HG03108 (cell line): ENCODE data around the gene HMOX2.
A peak's percentile ranks its signal among the peaks of the same experiment; 100 is the strongest.

Experiments used
- ATAC-seq: cut with Tn5 transposase; IDR thresholded peaks from one replicate; pipeline ENCODE4 v1.9.1; 2021; ENCODE audit warnings: moderate library complexity; ENCODE audit not compliant: unreplicated experiment

HMOX2 gene

DNA sequence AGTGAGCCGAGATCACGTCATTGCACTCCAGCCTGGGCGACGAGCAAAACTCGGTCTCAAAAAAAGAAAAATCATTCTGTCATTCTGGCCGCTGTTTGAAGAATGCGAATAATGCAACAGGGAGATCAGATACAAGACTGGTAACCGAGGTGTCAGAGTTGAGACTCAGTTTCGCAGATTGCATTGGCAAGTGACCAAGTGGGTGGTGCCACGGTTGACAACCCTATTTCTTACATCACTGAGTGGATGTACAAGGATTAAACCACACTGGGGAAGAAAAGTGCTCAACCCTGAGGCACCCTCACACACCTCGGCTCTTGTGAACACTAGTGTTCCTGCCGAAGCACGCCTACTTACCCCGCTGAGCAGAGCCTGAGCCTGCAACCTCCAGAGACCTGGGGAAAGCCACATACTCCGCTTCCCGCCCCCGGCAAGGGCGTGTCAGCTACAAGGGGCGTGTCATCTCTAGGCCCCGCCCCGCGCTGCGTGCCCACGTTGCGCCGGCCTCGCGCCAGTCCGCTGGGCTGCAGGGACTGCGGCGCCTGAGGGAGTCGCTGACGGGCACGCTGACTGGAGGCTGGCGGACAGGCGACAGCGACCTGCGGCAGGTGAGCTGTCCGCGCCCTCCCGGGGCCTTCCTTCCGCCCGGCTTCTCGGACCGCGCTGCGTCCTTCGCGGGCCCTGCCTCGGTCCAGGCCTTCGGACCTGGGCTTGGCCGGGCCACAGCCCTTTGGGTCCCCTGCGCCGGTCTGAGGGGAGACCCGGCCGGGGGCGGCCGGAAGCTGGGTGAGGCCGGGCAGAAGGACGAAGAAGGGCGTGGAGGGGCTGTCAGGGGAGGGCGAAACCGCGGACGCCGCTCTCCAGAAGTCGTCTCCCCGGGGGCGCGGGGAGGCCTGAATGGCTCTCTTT is at the start of gene HMOX2:
TSS of gene HMOX2 (plus strand) at position 519 of the 909 bp plus-strand sequence. CDS start 29,127 bp downstream, outside the sequence.
- ATAC-seq, result peak; percentile 92

GRCh38 chr16:4426722-4427372 is 49.4 kb upstream of the HMOX2 start:
- ATAC-seq, result no peak

DNA sequence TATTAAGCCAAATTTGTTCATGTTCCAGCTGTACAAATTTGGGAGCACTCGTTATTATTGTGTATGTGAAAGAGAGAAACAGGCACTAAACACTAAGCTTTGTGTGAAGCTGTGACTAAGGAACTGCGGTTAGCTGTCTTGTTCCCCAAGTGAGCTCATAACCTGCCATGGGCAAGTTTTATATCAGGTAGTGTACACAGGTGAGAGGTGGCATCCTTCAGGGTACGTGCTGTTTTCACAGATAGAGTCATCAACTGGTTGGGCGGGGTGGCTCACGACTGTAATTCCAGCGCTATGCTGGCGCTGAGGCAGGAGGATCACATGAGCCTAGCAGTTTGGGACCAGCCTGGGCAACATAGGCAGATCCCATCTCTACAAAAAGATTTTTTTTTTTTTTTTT is 47.7 kb upstream of the HMOX2 start:
- no peak for ATAC-seq

DNA sequence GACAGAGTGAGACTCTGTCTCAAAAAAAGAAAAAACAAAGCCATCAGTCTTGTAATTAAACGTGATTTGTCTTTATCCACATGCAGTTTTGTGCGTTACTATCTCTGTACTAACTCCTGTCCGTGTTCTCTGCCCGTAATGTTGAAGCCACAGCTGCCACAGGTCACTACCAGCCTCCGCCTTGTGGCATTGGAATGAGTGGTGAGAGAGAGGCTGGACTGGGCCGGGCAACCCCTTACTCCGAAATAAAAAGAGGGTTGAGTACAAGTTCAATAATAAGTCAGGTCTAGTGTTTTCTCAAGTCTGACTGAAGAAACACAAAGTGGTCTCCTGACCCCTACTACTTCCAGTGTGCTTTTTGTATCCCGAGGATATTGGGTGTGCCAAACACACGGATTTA is 45.2 kb upstream of the HMOX2 start:
- ATAC-seq, result no peak

DNA sequence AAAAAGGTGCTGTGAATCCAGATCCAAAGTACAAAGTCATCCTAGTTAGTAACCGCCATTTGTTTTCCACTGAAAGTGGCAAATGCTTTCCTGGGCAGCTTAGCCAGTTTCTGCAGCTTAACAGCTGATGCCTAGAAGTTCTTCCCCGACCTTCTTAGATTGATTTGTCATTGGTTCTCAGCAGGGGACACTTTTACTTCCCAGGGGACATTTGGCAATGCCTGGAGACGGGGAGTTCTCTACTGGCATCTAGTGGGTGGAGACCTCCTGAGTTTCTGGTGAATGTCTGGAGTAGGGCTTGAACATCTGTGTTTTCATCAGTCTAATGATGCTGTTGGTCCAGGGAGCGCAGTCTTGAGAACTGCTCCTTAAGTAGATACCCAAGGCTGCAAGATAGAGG is 43.0 kb upstream of the HMOX2 start:
- no peak for ATAC-seq

GRCh38 chr16:4433914-4434787 is 42.0 kb upstream of the HMOX2 start:
- ATAC-seq, result no peak

- ATAC-seq, result no peak
Measured at GRCh38 chr16:4435337-4436067, 40.7 kb upstream of the HMOX2 start.

- ATAC-seq, result no peak
Measured at GRCh38 chr16:4437366-4437765, 38.8 kb upstream of the HMOX2 start.

GRCh38 chr16:4442371-4442770 is 33.8 kb upstream of the HMOX2 start:
- ATAC-seq, result no peak

- ATAC-seq, result no peak
Measured at GRCh38 chr16:4443271-4443670, 32.9 kb upstream of the HMOX2 start.

DNA sequence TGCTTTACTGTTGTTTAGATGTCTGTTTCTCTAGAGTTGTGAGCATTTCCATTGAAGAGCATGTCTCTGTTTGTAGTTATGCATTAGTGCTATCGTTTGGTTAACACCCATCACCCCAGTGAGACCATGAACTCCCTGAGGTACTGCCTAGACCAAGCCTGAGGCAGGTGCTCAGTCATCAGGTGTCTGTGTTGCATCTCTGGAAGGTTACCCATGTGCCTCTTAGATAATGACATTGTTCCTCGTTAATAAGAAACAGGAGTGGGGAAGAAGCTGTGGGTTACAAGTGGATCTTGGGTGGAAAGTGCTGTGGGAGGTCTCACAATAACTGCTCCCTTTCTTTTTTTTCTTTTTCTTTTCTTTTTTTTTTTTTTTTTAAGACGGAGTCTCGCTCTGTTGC is 32.2 kb upstream of the HMOX2 start:
- ATAC-seq, result no peak

DNA sequence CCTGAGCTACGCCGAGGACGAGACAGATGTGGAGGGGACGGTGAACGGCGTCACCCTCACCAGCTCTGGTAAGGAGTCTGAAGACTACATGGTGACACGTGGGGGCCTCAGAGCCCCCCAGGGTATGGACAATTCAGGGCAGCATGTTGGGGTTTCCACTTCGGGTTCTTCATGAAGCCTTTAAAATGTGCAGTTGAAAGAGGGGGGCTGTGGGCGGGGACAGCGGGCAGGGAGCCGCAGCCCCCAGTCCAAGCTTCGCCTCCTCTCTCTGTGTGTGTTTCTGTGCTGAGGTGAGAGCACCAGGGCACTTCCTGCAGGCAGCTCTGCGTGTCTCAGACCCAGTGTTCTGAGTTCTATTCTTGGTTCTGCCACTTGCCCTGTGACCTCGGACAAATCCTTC is 25.8 kb upstream of the HMOX2 start:
- no peak for ATAC-seq

DNA sequence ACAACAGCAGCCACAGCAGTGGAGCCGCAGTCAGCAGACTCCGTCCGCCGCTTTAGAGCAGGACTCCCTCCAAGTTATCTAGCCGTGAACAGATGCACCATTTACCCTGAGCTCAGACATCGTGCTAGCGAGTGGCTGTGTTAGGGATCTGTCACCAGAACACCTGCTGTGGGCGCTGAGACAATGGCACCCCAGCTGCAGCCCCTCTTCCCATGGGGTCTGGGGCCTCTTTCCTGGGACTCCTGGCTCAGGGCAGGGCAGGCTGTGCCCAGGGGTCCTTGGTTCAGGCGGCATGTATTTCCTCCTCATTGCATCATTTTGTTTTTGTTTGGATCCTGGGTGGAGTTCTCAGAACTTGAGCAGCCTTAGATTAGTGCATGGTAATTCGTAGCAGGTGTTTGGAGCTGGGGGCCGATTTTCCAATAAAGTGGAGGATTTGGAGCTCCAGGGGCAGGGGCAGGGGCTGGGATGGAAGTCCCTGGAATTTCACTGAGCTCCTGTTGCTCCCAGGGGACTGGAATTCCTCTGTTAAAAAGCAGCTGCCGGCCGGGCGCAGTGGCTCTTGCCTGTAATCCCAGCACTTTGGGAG is 25.2 kb upstream of the HMOX2 start:
- ATAC-seq, result no peak

GRCh38 chr16:4452674-4453073 is 23.5 kb upstream of the HMOX2 start:
- no peak for ATAC-seq

- ATAC-seq, result no peak
Measured at GRCh38 chr16:4454623-4455022, 21.6 kb upstream of the HMOX2 start.

DNA sequence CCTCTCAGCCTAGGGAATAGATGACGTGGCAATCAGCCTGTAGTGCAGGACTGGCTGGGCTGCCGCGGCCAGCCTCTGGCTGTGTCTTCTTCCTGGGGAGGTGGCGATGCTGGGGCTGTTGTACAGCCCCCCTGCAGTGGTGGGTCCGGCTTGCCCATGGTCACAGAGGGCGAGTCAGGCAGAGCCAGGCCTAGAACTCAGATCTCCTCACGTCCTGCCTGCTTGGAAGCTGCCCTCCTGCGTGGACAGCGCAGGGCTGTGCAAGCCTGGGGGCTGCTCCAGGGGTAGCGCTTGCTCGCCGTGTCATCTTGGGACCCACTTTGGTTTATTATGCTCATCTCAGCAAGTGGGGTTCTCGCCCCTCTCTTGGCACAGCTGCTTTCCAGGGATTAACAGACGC is 21.1 kb upstream of the HMOX2 start:
- ATAC-seq, result no peak

GRCh38 chr16:4455951-4456350 is 20.2 kb upstream of the HMOX2 start:
- ATAC-seq, result no peak

GRCh38 chr16:4460936-4461249 is 15.3 kb upstream of the HMOX2 start:
- no peak for ATAC-seq

GRCh38 chr16:4461250-4462085 is 14.7 kb upstream of the HMOX2 start:
- ATAC-seq, result no peak
